Measurements from ENCODE around the gene DIDO1. TPM values are rescaled to one million over a fixed set of nuclear protein-coding genes. Genes with fewer than 3 reads are reported as not detected.

DIDO1 gene
- total and polyA plus RNA-seq, 2 of the 13 experiments (the other 11 are each of a cell fraction or from before 2014, with no cell fraction given): 75.0 to 75.1 TPM

DNA sequence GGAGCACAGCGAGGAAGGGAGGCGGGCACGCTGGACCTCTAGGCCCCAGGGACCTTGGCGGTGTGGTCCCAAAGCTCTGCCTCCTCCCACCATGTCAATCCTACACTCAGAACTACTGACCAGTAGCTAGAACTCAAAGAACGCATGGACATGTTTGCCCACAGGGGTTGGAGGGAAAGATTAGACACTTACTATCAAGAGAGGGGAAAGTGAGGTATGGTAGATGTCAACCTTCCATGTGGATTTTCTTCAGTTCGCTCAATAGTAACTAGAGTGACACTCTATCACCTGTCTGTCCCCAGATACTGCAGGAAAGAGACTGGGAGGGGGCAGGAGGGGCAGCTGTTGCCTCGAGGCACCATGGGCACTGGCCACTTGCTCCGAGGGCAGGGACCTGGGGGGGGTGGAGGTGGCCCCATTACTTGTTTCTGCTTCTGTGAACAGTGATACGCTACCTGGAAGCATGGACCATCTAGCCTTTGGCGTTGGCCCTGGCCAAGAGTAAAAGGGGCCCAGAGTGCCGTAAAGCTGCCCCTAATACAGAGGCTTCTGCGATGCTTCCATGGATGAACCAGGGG is 912 bp upstream of the DIDO1 start (continued):
- TF ChIP-seq TSC22D2 (CRISPR knock-in tag; IDR thresholded peaks at IDR 0.05; ENCODE audit: borderline replicate concordance) (no peak), PCBP1 (IDR thresholded peaks at IDR 0.05; ENCODE audit: borderline replicate concordance, low read depth, low read length) (0 out of 2 replicates have a peak, but pooled peaks have one; percentile 45), ZNF282 (IDR thresholded peaks at IDR 0.05; ENCODE audit: partially characterized antibody) (no peak), POLR2A (IDR thresholded peaks at IDR 0.05; ENCODE audit: insufficient read depth in 1 of 2, low read depth in 2 of 2, low read length in 2 of 2) (peak in 1 of 2 experiments; percentile 17; a peak in 1 of 4 replicates), ZNF850 (CRISPR knock-in tag; conservative IDR thresholded peaks at IDR 0.05) (no peak), JUND (CRISPR knock-in tag; IDR thresholded peaks at IDR 0.05) (no peak; the same call in 1 of the 2 replicates), ZNF841 (CRISPR knock-in tag; IDR thresholded peaks at IDR 0.05; ENCODE audit: borderline replicate concordance) (no peak), ZZZ3 (CRISPR knock-in tag; IDR thresholded peaks at IDR 0.05; ENCODE audit: borderline replicate concordance) (no peak)
- TF ChIP-seq, protein P1, sequence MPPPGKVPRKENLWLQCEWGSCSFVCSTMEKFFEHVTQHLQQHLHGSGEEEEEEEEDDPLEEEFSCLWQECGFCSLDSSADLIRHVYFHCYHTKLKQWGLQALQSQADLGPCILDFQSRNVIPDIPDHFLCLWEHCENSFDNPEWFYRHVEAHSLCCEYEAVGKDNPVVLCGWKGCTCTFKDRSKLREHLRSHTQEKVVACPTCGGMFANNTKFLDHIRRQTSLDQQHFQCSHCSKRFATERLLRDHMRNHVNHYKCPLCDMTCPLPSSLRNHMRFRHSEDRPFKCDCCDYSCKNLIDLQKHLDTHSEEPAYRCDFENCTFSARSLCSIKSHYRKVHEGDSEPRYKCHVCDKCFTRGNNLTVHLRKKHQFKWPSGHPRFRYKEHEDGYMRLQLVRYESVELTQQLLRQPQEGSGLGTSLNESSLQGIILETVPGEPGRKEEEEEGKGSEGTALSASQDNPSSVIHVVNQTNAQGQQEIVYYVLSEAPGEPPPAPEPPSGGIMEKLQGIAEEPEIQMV (CRISPR knock-in tag; IDR thresholded peaks at IDR 0.05; ENCODE audit: low read depth): 0 out of 2 replicates have a peak, but pooled peaks have one; percentile 44
- TF ChIP-seq, protein P2, sequence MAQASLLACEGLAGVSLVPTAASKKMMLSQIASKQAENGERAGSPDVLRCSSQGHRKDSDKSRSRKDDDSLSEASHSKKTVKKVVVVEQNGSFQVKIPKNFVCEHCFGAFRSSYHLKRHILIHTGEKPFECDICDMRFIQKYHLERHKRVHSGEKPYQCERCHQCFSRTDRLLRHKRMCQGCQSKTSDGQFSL (CRISPR knock-in tag; IDR thresholded peaks at IDR 0.05): 0 out of 2 replicates have a peak, but pooled peaks have one; percentile 4
- TF ChIP-seq, protein P3, sequence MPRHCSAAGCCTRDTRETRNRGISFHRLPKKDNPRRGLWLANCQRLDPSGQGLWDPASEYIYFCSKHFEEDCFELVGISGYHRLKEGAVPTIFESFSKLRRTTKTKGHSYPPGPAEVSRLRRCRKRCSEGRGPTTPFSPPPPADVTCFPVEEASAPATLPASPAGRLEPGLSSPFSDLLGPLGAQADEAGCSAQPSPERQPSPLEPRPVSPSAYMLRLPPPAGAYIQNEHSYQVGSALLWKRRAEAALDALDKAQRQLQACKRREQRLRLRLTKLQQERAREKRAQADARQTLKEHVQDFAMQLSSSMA (CRISPR knock-in tag; IDR thresholded peaks at IDR 0.05): peak; percentile 0; the same call in 1 of the 2 replicates
- TF ChIP-seq, protein P4, sequence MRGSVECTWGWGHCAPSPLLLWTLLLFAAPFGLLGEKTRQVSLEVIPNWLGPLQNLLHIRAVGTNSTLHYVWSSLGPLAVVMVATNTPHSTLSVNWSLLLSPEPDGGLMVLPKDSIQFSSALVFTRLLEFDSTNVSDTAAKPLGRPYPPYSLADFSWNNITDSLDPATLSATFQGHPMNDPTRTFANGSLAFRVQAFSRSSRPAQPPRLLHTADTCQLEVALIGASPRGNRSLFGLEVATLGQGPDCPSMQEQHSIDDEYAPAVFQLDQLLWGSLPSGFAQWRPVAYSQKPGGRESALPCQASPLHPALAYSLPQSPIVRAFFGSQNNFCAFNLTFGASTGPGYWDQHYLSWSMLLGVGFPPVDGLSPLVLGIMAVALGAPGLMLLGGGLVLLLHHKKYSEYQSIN (CRISPR knock-in tag; IDR thresholded peaks at IDR 0.05; ENCODE audit: borderline replicate concordance): no peak
- TF ChIP-seq, protein P5, sequence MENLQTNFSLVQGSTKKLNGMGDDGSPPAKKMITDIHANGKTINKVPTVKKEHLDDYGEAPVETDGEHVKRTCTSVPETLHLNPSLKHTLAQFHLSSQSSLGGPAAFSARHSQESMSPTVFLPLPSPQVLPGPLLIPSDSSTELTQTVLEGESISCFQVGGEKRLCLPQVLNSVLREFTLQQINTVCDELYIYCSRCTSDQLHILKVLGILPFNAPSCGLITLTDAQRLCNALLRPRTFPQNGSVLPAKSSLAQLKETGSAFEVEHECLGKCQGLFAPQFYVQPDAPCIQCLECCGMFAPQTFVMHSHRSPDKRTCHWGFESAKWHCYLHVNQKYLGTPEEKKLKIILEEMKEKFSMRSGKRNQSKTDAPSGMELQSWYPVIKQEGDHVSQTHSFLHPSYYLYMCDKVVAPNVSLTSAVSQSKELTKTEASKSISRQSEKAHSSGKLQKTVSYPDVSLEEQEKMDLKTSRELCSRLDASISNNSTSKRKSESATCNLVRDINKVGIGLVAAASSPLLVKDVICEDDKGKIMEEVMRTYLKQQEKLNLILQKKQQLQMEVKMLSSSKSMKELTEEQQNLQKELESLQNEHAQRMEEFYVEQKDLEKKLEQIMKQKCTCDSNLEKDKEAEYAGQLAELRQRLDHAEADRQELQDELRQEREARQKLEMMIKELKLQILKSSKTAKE (CRISPR knock-in tag; IDR thresholded peaks at IDR 0.05; ENCODE audit: borderline replicate concordance): 0 out of 2 replicates have a peak, but pooled peaks have one; percentile 24
- TF ChIP-seq, protein P6, sequence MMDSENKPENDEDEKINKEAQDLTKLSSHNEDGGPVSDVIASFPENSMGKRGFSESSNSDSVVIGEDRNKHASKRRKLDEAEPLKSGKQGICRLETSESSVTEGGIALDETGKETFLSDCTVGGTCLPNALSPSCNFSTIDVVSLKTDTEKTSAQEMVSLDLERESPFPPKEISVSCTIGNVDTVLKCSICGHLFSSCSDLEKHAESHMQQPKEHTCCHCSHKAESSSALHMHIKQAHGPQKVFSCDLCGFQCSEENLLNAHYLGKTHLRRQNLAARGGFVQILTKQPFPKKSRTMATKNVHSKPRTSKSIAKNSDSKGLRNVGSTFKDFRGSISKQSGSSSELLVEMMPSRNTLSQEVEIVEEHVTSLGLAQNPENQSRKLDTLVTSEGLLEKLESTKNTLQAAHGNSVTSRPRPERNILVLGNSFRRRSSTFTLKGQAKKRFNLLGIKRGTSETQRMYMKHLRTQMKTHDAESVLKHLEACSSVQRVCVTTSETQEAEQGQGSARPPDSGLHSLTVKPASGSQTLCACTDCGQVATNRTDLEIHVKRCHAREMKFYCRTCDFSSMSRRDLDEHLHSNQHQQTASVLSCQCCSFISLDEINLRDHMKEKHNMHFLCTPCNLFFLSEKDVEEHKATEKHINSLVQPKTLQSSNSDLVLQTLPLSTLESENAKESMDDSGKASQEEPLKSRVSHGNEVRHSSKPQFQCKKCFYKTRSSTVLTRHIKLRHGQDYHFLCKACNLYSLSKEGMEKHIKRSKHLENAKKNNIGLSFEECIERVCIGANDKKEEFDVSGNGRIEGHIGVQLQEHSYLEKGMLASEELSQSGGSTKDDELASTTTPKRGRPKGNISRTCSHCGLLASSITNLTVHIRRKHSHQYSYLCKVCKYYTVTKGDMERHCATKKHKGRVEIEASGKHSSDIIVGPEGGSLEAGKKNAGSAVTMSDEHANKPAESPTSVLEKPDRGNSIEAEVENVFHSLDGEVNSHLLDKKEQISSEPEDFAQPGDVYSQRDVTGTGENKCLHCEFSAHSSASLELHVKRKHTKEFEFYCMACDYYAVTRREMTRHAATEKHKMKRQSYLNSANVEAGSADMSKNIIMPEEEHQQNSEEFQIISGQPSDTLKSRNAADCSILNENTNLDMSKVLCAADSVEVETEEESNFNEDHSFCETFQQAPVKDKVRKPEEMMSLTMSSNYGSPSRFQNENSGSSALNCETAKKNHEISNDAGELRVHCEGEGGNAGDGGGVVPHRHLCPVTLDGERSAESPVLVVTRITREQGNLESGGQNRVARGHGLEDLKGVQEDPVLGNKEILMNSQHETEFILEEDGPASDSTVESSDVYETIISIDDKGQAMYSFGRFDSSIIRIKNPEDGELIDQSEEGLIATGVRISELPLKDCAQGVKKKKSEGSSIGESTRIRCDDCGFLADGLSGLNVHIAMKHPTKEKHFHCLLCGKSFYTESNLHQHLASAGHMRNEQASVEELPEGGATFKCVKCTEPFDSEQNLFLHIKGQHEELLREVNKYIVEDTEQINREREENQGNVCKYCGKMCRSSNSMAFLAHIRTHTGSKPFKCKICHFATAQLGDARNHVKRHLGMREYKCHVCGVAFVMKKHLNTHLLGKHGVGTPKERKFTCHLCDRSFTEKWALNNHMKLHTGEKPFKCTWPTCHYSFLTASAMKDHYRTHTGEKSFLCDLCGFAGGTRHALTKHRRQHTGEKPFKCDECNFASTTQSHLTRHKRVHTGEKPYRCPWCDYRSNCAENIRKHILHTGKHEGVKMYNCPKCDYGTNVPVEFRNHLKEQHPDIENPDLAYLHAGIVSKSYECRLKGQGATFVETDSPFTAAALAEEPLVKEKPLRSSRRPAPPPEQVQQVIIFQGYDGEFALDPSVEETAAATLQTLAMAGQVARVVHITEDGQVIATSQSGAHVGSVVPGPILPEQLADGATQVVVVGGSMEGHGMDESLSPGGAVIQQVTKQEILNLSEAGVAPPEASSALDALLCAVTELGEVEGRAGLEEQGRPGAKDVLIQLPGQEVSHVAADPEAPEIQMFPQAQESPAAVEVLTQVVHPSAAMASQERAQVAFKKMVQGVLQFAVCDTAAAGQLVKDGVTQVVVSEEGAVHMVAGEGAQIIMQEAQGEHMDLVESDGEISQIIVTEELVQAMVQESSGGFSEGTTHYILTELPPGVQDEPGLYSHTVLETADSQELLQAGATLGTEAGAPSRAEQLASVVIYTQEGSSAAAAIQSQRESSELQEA (CRISPR knock-in tag; IDR thresholded peaks at IDR 0.05; ENCODE audit: not compliant biosample characterization): no peak

Measured in HepG2 (cell line).